CD4-positive, alpha-beta T cell treated with Interleukin-1 beta for 1 hour (primary cell): ENCODE results near the gene ABCC11.
A peak's percentile ranks its signal among the peaks of the same experiment; 100 is the strongest.

Experiments used
- DNase-seq, 2 donors: peaks; one replicate each; pipeline ENCODE4 v3.0.0-alpha.2; 2020 to 2022

The ABCC11 gene

GRCh38 chr16:48158296-48158695 is 89.0 kb downstream of the ABCC11 start:
- peak in 1 of 2 donors; percentile 3 for DNase-seq

- DNase-seq = no peak
Measured at GRCh38 chr16:48157794-48158193, 89.5 kb downstream of the ABCC11 start.

- DNase-seq = no peak
Measured at GRCh38 chr16:48157302-48157701, 90.0 kb downstream of the ABCC11 start.

GRCh38 chr16:48156790-48157209 is 90.5 kb downstream of the ABCC11 start:
- DNase-seq = peak; percentile 69 to 74

- DNase-seq = no peak
Measured at GRCh38 chr16:48155926-48156789, 91.2 kb downstream of the ABCC11 start, which contains the start of gene ABCC12. ABCC12 (minus strand) TSS chr16:48155993; CDS start chr16:48146424, 9,569 bp downstream.

GRCh38 chr16:48153774-48154173 is 93.6 kb downstream of the ABCC11 start:
- DNase-seq = no peak

- DNase-seq = no peak
Measured at GRCh38 chr16:48152226-48152625, 95.1 kb downstream of the ABCC11 start.

- DNase-seq = no peak
Measured at GRCh38 chr16:48150707-48151106, 96.6 kb downstream of the ABCC11 start.

GRCh38 chr16:48146710-48147109 is 100.6 kb downstream of the ABCC11 start:
- no peak for DNase-seq

GRCh38 chr16:48146131-48146530 is 101.2 kb downstream of the ABCC11 start:
- no peak for DNase-seq

GRCh38 chr16:48143812-48144368 is 103.4 kb downstream of the ABCC11 start:
- DNase-seq = no peak

GRCh38 chr16:48140821-48141220 is 106.5 kb downstream of the ABCC11 start:
- DNase-seq = no peak

GRCh38 chr16:48139517-48139916 is 107.8 kb downstream of the ABCC11 start:
- DNase-seq = no peak

- no peak for DNase-seq
Measured at GRCh38 chr16:48138543-48138942, 108.8 kb downstream of the ABCC11 start.

GRCh38 chr16:48137822-48138221 is 109.5 kb downstream of the ABCC11 start:
- no peak for DNase-seq

- DNase-seq = no peak
Measured at GRCh38 chr16:48136547-48137360, 110.6 kb downstream of the ABCC11 start.

- no peak for DNase-seq
Measured at GRCh38 chr16:48133455-48134211, 113.7 kb downstream of the ABCC11 start.

GRCh38 chr16:48132696-48133095 is 114.6 kb downstream of the ABCC11 start:
- no peak for DNase-seq

GRCh38 chr16:48131201-48131935 is 116.0 kb downstream of the ABCC11 start:
- no peak for DNase-seq

GRCh38 chr16:48129926-48130325 is 117.4 kb downstream of the ABCC11 start:
- no peak for DNase-seq

GRCh38 chr16:48128769-48129168 is 118.6 kb downstream of the ABCC11 start:
- DNase-seq = no peak
